Activated CD8-positive, alpha-beta T cell treated with anti-CD3 and anti-CD28 coated beads for 36 hours (primary cell): Measurements from ENCODE around the gene TRIM9. TPM values are rescaled to one million over a fixed set of nuclear protein-coding genes. Genes with fewer than 3 reads are reported as not detected.

Experiments
- ATAC-seq: fragments of 200-7000 bp; cut with Tn5 transposase; one replicate; pipeline ENCODE4 v1.10.0; 2021; ENCODE audit warnings: mild to moderate bottlenecking, moderate library complexity
- CTCF ChIA-PET: fragments of 350-600 bp; sonication (Branson Sonifier 250); formaldehyde crosslinking; loops from one replicate; lab custom pipeline; 2021; ENCODE audit warnings: antibody characterized with exemption; lab: Charles Lee
- POLR2A ChIA-PET: fragments of 350-600 bp; sonication (Branson Sonifier 250); formaldehyde crosslinking; loops from one replicate; lab custom pipeline; 2021; ENCODE audit warnings: antibody characterized with exemption; lab: Charles Lee
- DNase-seq: peaks from one replicate; pipeline ENCODE4 v3.0.0-alpha.2; 2020
- H3K27ac Mint-ChIP-seq: one replicate; pipeline ENCODE4 v1.8.0; 2021; ENCODE audit warnings: mild to moderate bottlenecking, mixed read lengths
- H3K27me3 Mint-ChIP-seq: one replicate; pipeline ENCODE4 v1.8.0; 2021; ENCODE audit warnings: mixed read lengths
- H3K36me3 Mint-ChIP-seq: one replicate; pipeline ENCODE4 v1.8.0; 2021; ENCODE audit warnings: low read depth, mixed read lengths
- H3K4me1 Mint-ChIP-seq: one replicate; pipeline ENCODE4 v1.8.0; 2021; ENCODE audit warnings: low read depth, mixed read lengths
- H3K4me3 Mint-ChIP-seq: one replicate; pipeline ENCODE4 v1.8.0; 2021; ENCODE audit warnings: mild to moderate bottlenecking, moderate library complexity, mixed read lengths
- H3K9me3 Mint-ChIP-seq: one replicate; pipeline ENCODE4 v1.8.0; 2021; ENCODE audit warnings: mixed read lengths
- intact Hi-C: fragments of 100-400 bp; cut with micrococcal nuclease; formaldehyde crosslinking; loops from one replicate; pipeline ENCODE4 v1.10.0; 2022
- total RNA-seq, 2 experiments: library from RNA; stranded (reverse); gene quantifications; one replicate each; pipeline ENCODE4 v1.2.3, GENCODE V29; 2021
- TF ChIP-seq, protein P1 (sequence below): fragments of 200-600 bp; IDR thresholded peaks from one replicate; pipeline ENCODE4 v1.8.0; 2022; ENCODE audit warnings: antibody characterized with exemption, mild to moderate bottlenecking

TRIM9 gene
- total RNA-seq, 2 experiments from 2014 or later = 6.5 to 7.2 TPM

DNA sequence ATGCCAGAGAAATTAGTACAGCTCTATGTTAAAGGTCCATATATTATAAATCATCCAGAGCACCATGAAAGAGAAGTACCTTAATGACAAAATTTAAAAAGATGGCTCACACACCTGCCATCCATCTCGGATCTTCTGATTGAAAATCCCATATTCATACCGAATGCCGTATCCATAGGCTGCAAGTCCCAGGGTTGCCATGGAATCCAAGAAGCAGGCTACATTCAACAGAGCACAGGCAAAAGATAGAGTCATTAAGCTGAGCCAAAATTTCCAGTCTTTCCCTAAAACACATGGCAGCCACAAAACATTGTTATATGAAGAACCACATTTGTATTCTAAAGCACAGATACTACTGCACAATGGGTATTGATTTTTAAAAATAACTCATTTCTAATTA lies 163.3 kb downstream of the TRIM9 start:
- CTCF ChIA-PET = no interaction called here
- intact Hi-C loops = no loop called here
- no peaks in the 10 kb centered on the region for H3K9me3 Mint-ChIP-seq
- H3K4me3 Mint-ChIP-seq = no peak overlapping the region
- DNase-seq (no peak), ATAC-seq (no peak)
- TF ChIP-seq, protein P1, sequence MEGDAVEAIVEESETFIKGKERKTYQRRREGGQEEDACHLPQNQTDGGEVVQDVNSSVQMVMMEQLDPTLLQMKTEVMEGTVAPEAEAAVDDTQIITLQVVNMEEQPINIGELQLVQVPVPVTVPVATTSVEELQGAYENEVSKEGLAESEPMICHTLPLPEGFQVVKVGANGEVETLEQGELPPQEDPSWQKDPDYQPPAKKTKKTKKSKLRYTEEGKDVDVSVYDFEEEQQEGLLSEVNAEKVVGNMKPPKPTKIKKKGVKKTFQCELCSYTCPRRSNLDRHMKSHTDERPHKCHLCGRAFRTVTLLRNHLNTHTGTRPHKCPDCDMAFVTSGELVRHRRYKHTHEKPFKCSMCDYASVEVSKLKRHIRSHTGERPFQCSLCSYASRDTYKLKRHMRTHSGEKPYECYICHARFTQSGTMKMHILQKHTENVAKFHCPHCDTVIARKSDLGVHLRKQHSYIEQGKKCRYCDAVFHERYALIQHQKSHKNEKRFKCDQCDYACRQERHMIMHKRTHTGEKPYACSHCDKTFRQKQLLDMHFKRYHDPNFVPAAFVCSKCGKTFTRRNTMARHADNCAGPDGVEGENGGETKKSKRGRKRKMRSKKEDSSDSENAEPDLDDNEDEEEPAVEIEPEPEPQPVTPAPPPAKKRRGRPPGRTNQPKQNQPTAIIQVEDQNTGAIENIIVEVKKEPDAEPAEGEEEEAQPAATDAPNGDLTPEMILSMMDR = no peak
- POLR2A ChIA-PET = no interaction called here
- peaks cover 6% of the 10 kb centered on the region for H3K27me3 Mint-ChIP-seq
- no peak overlapping the region for H3K27ac Mint-ChIP-seq
- H3K4me1 Mint-ChIP-seq = no peaks in the 10 kb centered on the region
- H3K36me3 Mint-ChIP-seq = no peaks in the 10 kb centered on the region

DNA sequence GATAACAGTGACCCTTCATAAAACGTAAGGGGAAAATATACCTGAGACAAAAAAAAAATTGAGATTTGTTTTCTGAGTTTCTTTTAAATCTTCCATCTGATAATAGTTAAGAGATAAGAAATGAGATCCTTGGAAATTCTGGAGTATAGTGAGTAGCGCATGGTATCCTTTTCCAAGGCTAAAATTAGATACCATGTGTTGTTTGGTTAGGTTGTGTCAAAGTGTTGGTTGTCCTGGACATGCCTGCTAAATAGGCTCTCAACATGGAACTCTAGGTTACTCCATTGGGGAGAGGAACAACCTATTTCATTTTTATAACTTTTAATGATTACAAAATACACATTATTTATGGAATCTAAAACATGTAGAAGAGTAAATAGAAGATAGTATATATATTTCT lies 165.4 kb downstream of the TRIM9 start:
- Mint-ChIP-seq H3K9me3 (no peaks in the 10 kb centered on the region), H3K36me3 (no peaks in the 10 kb centered on the region), H3K27me3 (peaks cover 5% of the 10 kb centered on the region), H3K27ac (no peak overlapping the region), H3K4me3 (no peak overlapping the region), H3K4me1 (no peaks in the 10 kb centered on the region)
- CTCF ChIA-PET = no interaction called here
- TF ChIP-seq, protein P1 = no peak
- intact Hi-C loops = no loop called here
- ATAC-seq (no peak), DNase-seq (no peak)
- POLR2A ChIA-PET = no interaction called here

DNA sequence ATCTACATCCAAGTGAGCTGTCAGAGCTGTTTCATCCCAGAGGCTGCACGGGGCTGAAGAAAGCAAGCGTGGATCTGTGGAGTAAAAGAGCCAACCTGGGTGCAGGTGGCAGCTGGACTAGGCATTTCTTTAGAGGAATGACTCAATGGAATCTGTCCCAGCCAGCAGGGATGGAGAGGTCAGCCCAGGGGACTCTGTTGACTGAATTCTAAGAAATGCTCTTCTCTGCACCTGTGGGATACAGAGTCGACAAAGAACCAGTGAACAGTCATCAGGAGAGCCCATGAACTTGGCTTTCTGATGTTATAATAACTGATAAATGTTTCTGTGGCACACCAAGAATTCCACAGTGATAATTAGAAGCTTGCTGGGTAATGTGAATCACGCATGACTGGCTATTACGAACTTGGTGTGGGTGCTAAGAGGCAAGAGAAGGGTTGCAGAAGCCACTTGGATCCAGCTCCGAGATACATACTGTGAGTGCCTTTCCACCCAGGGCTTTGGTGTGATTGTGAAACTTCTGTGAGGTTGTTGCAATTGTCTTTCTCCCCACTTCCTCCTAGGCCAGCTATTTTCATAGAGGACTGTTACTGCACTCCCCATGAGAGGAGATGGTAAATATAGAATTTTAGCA lies 166.8 kb downstream of the TRIM9 start:
- ATAC-seq (no peak), DNase-seq (no peak)
- POLR2A ChIA-PET = no interaction called here
- Mint-ChIP-seq H3K4me3 (no peak overlapping the region), H3K4me1 (no peaks in the 10 kb centered on the region), H3K9me3 (no peaks in the 10 kb centered on the region), H3K27ac (no peak overlapping the region), H3K27me3 (peaks cover 5% of the 10 kb centered on the region), H3K36me3 (no peaks in the 10 kb centered on the region)
- TF ChIP-seq, protein P1 = no peak
- CTCF ChIA-PET = no interaction called here
- intact Hi-C loops = no loop called here

DNA sequence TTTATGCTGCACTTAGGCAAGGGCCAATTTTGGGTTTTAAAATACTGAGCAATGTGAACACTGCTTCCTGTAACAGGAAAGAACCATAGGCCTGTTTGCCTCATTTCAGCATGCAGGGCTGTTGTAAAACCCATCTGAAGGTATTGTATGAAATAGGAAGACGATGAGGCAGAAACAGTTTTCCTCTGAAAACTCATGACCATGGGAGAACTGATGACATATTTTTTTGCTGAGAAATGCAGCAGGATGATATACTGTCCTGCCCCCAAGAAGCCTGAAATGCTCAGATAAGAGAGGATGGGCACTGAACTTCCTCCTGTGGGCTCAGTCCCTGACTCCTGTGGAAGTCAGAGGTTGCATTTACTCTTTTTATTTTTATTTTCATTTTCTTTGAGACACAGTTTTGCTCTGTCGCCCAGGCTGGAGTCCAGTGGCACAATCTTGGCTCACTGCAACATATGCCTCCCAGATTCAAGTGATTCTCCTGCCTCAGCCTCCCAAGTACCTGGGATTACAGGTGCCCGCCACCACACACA lies 168.0 kb downstream of the TRIM9 start:
- Mint-ChIP-seq H3K36me3 (no peaks in the 10 kb centered on the region), H3K9me3 (no peaks in the 10 kb centered on the region), H3K4me1 (no peaks in the 10 kb centered on the region), H3K27me3 (peaks cover 5% of the 10 kb centered on the region), H3K4me3 (no peak overlapping the region), H3K27ac (no peak overlapping the region)
- DNase-seq (no peak), ATAC-seq (no peak)
- TF ChIP-seq, protein P1 = no peak
- ChIA-PET CTCF (interaction anchor here (1.1 kb wide), 1 partner anchor 67 kb away, joined by 3 read pairs; no protein-coding TSS in a partner anchor), POLR2A (no interaction called here)
- intact Hi-C loops = no loop called here

Other genes with a start within 250 kb of the TRIM9 start
- gene ABHD12B, start 223.1 kb downstream of the TRIM9 start, total RNA-seq = not detected
- 1 to 10 TPM; 1.6 to 1.7 TPM for gene PYGL, start 150.6 kb downstream of the TRIM9 start, total RNA-seq
- gene TMX1, start 145.1 kb upstream of the TRIM9 start, total RNA-seq = 10 to 100 TPM; 53.6 to 61.1 TPM